ENCODE data around the gene SLC6A9.

SLC6A9 gene

DNA sequence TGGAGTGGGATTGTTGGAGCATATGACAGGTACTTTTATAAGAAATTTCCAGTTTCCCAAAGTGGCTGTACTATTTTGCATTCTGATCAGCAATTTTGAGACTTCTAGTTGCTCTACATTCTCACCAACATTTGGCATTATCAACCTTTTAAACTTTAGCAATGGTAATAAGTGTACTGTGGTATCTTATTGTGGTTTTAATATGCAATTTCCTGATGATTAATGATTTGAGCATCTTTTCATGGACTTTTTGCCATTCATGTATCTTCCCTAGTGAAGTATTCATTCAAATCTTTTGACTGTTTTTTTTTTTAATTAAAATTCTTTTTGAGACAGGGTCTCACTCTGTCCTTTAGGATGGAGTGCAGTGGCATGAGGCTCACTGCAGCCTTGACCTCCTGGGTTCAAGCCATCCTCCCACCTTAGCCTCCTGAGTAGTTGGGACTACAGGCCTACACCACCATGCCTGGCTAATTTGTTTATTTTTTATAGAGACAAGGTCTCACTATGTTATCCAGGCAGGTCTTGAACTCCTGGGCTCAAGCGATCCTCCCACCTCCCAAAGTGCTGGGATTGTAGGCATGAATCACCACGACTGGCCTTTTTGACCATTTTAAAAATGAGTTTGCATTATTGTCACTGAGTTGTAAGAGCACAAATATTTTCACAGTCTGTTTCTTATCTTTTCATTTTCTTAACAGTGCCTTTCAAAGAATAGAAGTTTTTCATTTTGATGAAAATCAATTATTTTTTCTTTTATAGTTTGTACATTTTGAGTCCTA is 7.8 kb upstream of the SLC6A9 start:
- TF ChIP-seq, protein P1, sequence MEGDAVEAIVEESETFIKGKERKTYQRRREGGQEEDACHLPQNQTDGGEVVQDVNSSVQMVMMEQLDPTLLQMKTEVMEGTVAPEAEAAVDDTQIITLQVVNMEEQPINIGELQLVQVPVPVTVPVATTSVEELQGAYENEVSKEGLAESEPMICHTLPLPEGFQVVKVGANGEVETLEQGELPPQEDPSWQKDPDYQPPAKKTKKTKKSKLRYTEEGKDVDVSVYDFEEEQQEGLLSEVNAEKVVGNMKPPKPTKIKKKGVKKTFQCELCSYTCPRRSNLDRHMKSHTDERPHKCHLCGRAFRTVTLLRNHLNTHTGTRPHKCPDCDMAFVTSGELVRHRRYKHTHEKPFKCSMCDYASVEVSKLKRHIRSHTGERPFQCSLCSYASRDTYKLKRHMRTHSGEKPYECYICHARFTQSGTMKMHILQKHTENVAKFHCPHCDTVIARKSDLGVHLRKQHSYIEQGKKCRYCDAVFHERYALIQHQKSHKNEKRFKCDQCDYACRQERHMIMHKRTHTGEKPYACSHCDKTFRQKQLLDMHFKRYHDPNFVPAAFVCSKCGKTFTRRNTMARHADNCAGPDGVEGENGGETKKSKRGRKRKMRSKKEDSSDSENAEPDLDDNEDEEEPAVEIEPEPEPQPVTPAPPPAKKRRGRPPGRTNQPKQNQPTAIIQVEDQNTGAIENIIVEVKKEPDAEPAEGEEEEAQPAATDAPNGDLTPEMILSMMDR (IDR thresholded peaks at IDR 0.05), result no peak

DNA sequence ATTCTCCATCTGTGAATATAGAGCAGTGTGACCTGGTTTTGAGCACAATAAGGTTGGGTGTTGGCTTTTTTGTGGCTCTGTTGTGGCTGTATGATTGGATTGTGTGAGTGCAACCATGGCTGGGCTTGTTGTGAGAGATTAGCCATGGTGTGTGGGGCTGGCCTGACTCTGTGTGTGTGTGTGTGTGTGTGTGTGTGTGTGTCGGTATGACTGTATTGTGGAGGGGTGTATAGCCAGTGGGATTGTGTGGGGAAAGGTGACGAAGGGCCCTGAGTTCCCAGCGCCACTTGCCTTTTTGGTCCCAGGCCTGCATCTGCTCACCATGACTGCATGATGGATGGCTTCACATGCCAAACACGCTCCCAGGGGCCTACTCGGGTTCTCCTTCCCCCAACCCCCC is 5.9 kb upstream of the SLC6A9 start:
- TF ChIP-seq, protein P1 (IDR thresholded peaks at IDR 0.05), result no peak

DNA sequence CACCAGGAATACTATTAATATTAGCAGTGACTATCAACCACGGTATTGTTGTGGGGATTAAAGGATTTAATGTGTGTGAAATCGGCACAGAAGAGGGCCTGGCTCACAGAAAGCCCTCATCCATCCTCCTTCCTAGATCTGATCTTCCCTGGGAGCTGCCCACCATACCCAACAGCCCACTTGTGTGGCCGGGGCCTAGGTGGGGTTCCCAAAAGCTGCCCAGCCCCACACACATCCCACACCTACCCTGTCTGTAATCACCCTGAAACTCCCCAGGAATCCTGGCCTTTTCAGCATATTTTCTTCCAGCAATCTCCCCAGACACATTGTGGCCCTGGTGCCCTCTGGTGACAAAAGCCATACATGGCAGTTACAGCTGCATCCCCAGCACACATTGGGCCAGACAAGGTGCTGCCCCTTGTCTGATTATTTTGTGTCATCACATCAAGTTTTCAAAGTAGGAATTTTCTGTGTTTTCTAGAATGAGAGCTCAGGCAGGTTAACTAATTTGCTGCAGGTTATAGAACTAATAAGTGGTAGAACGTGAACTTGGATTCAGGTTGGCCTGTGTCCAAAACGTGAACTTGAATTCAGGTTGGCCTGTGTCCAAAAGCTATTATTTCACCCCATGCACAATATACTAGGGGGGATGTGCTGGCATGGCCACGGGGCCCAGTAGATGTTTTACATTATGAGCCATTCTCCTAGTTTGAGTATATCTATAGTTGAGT is 5.3 kb upstream of the SLC6A9 start:
- TF ChIP-seq, protein P1 (IDR thresholded peaks at IDR 0.05), result peak; percentile 91

DNA sequence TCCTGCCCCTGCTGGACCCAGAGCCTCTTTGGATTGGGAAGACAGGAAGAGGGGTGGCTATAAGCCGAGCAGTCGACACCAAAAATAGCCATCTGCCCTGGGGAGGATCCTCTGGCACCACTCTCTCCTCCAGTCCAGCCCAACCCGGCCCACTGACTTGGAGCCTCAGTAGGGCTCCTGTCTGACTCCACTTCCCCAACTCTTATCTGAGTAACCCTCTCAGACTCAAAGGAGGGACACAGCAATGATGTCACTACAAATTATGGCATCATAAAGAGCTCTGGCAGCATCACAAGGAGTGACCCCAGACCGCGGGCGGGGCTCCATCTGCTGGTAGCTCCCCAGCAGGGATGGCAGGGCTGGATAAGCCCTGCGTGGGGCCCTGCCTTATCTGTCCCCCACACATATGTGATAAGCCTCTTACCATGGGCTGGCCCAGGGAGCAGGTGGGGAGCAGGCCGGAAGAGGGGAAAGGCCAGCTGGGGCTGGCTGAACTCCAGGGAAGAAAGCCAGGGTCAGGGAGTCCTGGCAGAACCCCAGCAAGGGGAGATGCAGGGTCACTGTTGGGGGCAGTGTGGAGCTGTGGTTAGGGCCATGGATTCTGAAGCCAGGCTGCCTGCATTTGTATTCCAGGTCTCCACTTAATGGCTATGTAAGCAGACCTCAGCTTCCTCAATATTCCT is 4.6 kb upstream of the SLC6A9 start:
- TF ChIP-seq, protein P1 (IDR thresholded peaks at IDR 0.05), result no peak

DNA sequence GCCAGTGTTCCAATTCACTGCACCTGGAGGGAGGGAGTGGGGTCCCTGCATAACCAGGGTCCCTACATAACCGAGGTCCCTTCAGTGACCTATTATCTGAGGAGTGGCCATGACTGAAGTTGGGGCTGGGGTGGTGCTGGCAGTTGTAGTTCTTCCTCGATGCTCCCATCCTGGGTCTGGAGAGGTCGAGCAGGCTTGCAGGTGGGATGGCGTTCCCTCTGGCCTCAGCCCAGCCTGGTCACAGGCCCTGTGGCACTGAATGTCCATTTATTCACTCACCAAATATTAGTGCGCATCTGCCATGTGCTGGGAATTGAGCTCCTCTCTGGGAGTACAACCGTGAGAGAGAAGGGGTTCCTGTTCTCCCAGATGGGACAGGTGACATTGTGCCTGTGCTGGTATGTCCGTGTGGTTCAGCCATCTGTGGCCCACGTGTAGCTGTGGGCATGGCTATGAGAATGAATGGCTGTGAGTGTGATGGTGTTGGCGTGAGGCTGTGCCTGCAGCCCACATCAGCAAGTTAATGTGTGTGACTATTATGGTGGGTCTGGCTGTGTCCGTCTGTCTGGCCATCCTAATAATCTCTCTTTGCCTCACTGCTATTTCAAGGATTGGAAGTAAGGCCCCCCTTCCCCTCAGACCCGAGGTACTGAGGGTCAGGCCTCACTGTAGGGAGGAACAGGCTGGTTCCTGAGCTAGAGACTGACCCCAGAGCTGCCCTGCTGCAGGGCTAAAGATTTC is 3.9 kb upstream of the SLC6A9 start:
- TF ChIP-seq, protein P1 (IDR thresholded peaks at IDR 0.05), result no peak

DNA sequence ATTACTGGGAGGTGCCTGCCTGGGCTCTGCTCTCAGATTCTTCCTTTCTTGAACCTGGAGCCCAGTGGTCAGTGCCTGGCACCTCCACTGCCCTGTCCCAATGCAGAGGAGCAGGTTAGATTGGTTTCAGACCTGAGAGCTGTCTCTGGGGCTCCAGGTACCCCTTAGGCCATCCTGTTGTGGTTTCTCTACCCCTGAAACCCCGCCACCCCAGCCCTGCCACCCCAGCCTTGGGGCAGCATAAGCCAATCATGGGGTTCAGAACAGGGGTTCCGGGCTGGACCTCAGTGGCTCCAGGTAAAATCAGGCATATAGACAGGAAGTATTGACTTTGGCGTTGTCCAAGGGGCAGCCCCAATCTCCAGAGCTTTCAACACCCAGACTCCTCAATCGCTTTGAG is 3.2 kb upstream of the SLC6A9 start:
- TF ChIP-seq, protein P1 (IDR thresholded peaks at IDR 0.05), result no peak

DNA sequence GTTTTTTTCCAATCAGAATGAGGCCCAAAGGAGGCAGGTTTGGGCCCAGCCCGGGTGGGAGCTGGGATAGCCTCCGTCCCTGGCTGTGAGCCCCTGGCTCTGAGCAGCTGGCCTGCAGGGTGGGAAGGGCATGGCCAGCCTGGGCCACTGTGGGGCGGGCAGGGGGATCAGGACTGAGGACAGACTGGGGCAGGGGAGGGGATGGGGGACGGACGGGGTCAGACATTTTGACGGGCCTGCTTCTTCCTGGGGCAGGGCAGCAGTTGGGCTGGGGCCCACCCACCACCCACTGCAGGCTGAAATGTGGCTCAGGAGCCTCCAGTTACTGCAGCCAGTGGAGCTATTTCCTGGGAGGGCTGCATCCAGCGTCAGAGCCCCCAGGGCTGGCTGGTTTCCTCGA is 2.5 kb upstream of the SLC6A9 start:
- TF ChIP-seq, protein P1 (IDR thresholded peaks at IDR 0.05), result no peak
